Hypothalamus (tissue), 51 donors: Measurements from ENCODE around the gene C1orf105.
"Not testable (repeated sequence)": the region's sequence is repeated elsewhere in the genome, so short reads cannot be mapped to it uniquely, and the experiment has no call there.

Experiments
- DNase-seq, 51 donors: peaks; one replicate each; lab custom pipeline; 2025; lab: John Stamatoyannopoulos, UW

The C1orf105 gene

GRCh38 chr1:172420385-172420784 is at the start of gene C1orf105:
C1orf105 (plus strand) TSS chr1:172420685; CDS start chr1:172420886, 201 bp downstream.
- no peak for DNase-seq

GRCh38 chr1:172371646-172372045 is 48.8 kb upstream of the C1orf105 start:
- DNase-seq: not testable (repeated sequence)

- no peak for DNase-seq
Observed at GRCh38 chr1:172373864-172374263, 46.6 kb upstream of the C1orf105 start.

- DNase-seq: no peak
Observed at GRCh38 chr1:172375211-172375631, 45.3 kb upstream of the C1orf105 start.

- no peak for DNase-seq
Observed at GRCh38 chr1:172376431-172376830, 44.1 kb upstream of the C1orf105 start.

- DNase-seq: no peak
Observed at GRCh38 chr1:172377565-172377964, 42.9 kb upstream of the C1orf105 start.

- no peak for DNase-seq
Observed at GRCh38 chr1:172378109-172378760, 42.2 kb upstream of the C1orf105 start.

GRCh38 chr1:172380441-172381244 is 39.8 kb upstream of the C1orf105 start:
- DNase-seq: no peak

GRCh38 chr1:172381946-172382345 is 38.5 kb upstream of the C1orf105 start:
- DNase-seq: no peak

- no peak for DNase-seq
Observed at GRCh38 chr1:172382406-172382805, 38.1 kb upstream of the C1orf105 start.

GRCh38 chr1:172382990-172383389 is 37.5 kb upstream of the C1orf105 start:
- DNase-seq: no peak

GRCh38 chr1:172383536-172383935 is 36.9 kb upstream of the C1orf105 start:
- no peak for DNase-seq

GRCh38 chr1:172384656-172385055 is 35.8 kb upstream of the C1orf105 start:
- DNase-seq: no peak

GRCh38 chr1:172386046-172386445 is 34.4 kb upstream of the C1orf105 start:
- DNase-seq: no peak

GRCh38 chr1:172388490-172388889 is 32.0 kb upstream of the C1orf105 start:
- DNase-seq: no peak

GRCh38 chr1:172390301-172390682 is 30.2 kb upstream of the C1orf105 start:
- no peak for DNase-seq

GRCh38 chr1:172390683-172391551 is 29.6 kb upstream of the C1orf105 start:
- DNase-seq: peak in 11 of 51 donors; percentile 3 to 21 (median 10)

GRCh38 chr1:172391976-172392375 is 28.5 kb upstream of the C1orf105 start:
- no peak for DNase-seq

- peak in 2 of 51 donors; percentile 8 to 16 for DNase-seq
Observed at GRCh38 chr1:172393354-172393753, 27.1 kb upstream of the C1orf105 start.

GRCh38 chr1:172394141-172394751 is 26.2 kb upstream of the C1orf105 start:
- DNase-seq: peak in 6 of 51 donors; percentile 1 to 71 (median 13)

GRCh38 chr1:172394811-172395210 is 25.7 kb upstream of the C1orf105 start:
- DNase-seq: no peak
